ENCODE data around the gene IKZF1.

The IKZF1 gene

DNA sequence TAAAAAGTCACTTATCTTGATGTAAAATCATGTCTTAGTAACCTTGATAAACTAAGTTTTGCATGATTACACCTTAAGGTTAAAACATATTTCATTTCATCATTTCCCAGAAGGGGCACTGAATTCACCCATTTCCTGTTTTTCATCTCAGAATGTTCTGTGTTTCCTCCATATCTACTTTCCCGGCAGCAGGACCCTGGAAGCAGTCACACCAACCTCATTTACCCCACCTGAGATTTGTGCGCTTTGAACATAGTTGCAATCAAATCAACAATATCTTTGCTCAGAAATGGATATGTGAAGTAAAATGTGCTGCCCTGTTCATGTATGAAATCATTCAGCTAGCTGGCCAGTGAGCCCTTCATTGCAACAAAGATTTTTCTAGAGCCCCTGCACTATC is 46.8 kb downstream of the IKZF1 start:
- H3K9me2 ChIP-seq (replicated peaks; ENCODE audit: control insufficient read depth, low read length) = no peaks in the 10 kb centered on the region
- peaks cover 14% of the 10 kb centered on the region; the same call in 1 of the 2 replicates for H4K20me1 ChIP-seq (ENCODE audit: control insufficient read depth, insufficient read depth, low read depth, low read length)
- TF ChIP-seq EZH2phosphoT487 (IDR thresholded peaks at IDR 0.05; ENCODE audit: borderline replicate concordance, low read length) = no peak
- TF ChIP-seq, protein P1, sequence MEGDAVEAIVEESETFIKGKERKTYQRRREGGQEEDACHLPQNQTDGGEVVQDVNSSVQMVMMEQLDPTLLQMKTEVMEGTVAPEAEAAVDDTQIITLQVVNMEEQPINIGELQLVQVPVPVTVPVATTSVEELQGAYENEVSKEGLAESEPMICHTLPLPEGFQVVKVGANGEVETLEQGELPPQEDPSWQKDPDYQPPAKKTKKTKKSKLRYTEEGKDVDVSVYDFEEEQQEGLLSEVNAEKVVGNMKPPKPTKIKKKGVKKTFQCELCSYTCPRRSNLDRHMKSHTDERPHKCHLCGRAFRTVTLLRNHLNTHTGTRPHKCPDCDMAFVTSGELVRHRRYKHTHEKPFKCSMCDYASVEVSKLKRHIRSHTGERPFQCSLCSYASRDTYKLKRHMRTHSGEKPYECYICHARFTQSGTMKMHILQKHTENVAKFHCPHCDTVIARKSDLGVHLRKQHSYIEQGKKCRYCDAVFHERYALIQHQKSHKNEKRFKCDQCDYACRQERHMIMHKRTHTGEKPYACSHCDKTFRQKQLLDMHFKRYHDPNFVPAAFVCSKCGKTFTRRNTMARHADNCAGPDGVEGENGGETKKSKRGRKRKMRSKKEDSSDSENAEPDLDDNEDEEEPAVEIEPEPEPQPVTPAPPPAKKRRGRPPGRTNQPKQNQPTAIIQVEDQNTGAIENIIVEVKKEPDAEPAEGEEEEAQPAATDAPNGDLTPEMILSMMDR (IDR thresholded peaks at IDR 0.05; ENCODE audit: low read depth, low read length, poor library complexity, severe bottlenecking) = no peak
- peak overlapping the region; percentile 3; the same call in 1 of the 2 replicates for H3K4me2 ChIP-seq (ENCODE audit: low read length)
- H3K27ac ChIP-seq (ENCODE audit: low read depth, low read length) = peak overlapping the region; percentile 10; the same call in 1 of the 2 replicates
- H3K36me3 ChIP-seq (ENCODE audit: control insufficient read depth, low read length) = peaks cover 96% of the 10 kb centered on the region
- H3K4me3 ChIP-seq (ENCODE audit: low read length) = no peak overlapping the region
- peaks cover 51% of the 10 kb centered on the region for H3K4me1 ChIP-seq (ENCODE audit: control insufficient read depth, low read length)
- H3K79me2 ChIP-seq (ENCODE audit: control insufficient read depth, low read length) = peaks cover 97% of the 10 kb centered on the region
- no peaks in the 10 kb centered on the region for H3F3A ChIP-seq (ENCODE audit: control insufficient read depth, insufficient read depth)
- no peaks in the 10 kb centered on the region for H3K9me3 ChIP-seq (ENCODE audit: control insufficient read depth, insufficient read depth, low read length)
- no peaks in the 10 kb centered on the region for H3K27me3 ChIP-seq (ENCODE audit: control insufficient read depth, low read length)

DNA sequence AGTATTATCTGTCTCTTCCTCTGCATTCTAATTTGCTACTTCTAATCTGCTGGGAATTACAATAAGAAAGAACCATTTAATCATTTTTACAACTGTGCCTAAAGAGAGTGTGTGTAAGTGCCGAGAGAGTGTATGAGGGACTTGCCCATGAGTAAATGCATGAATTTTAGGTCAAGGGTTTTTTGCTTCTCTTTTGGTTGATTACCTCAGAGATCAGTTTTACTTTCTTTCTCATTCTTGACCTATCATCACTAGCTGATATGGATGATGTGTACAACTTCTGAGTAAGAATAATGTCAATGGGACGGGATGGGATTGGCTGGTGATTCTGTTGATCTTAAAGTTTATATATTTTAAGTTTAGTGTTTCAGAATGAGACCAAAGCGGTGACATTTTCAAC is 47.8 kb downstream of the IKZF1 start:
- Histone ChIP-seq H3K27ac (ENCODE audit: low read depth, low read length) (no peak overlapping the region), H4K20me1 (ENCODE audit: control insufficient read depth, insufficient read depth, low read depth, low read length) (peaks cover 14% of the 10 kb centered on the region; the same call in 1 of the 2 replicates), H3K4me2 (ENCODE audit: low read length) (no peak overlapping the region), H3K9me2 (replicated peaks; ENCODE audit: control insufficient read depth, low read length) (no peaks in the 10 kb centered on the region), H3K9me3 (ENCODE audit: control insufficient read depth, insufficient read depth, low read length) (no peaks in the 10 kb centered on the region), H3K27me3 (ENCODE audit: control insufficient read depth, low read length) (no peaks in the 10 kb centered on the region), H3K36me3 (ENCODE audit: control insufficient read depth, low read length) (peaks cover 95% of the 10 kb centered on the region), H3K4me3 (ENCODE audit: low read length) (no peak overlapping the region), H3K79me2 (ENCODE audit: control insufficient read depth, low read length) (peaks cover 96% of the 10 kb centered on the region), H3F3A (ENCODE audit: control insufficient read depth, insufficient read depth) (no peaks in the 10 kb centered on the region), H3K4me1 (ENCODE audit: control insufficient read depth, low read length) (peaks cover 43% of the 10 kb centered on the region)
- no peak for TF ChIP-seq EZH2phosphoT487 (IDR thresholded peaks at IDR 0.05; ENCODE audit: borderline replicate concordance, low read length)
- TF ChIP-seq, protein P1 (IDR thresholded peaks at IDR 0.05; ENCODE audit: low read depth, low read length, poor library complexity, severe bottlenecking) = no peak

- H3K9me3 ChIP-seq (ENCODE audit: control insufficient read depth, insufficient read depth, low read length) = no peaks in the 10 kb centered on the region
- H4K20me1 ChIP-seq (ENCODE audit: control insufficient read depth, insufficient read depth, low read depth, low read length) = peaks cover 14% of the 10 kb centered on the region; the same call in 1 of the 2 replicates
- TF ChIP-seq EZH2phosphoT487 (IDR thresholded peaks at IDR 0.05; ENCODE audit: borderline replicate concordance, low read length) = no peak
- TF ChIP-seq, protein P1 (IDR thresholded peaks at IDR 0.05; ENCODE audit: low read depth, low read length, poor library complexity, severe bottlenecking) = no peak
- peaks cover 95% of the 10 kb centered on the region for H3K36me3 ChIP-seq (ENCODE audit: control insufficient read depth, low read length)
- no peak overlapping the region for H3K4me3 ChIP-seq (ENCODE audit: low read length)
- H3F3A ChIP-seq (ENCODE audit: control insufficient read depth, insufficient read depth) = no peaks in the 10 kb centered on the region
- H3K27ac ChIP-seq (ENCODE audit: low read depth, low read length) = no peak overlapping the region
- H3K9me2 ChIP-seq (replicated peaks; ENCODE audit: control insufficient read depth, low read length) = no peaks in the 10 kb centered on the region
- H3K4me2 ChIP-seq (ENCODE audit: low read length) = no peak overlapping the region
- H3K4me1 ChIP-seq (ENCODE audit: control insufficient read depth, low read length) = peaks cover 39% of the 10 kb centered on the region
- no peaks in the 10 kb centered on the region for H3K27me3 ChIP-seq (ENCODE audit: control insufficient read depth, low read length)
- peaks cover 96% of the 10 kb centered on the region for H3K79me2 ChIP-seq (ENCODE audit: control insufficient read depth, low read length)
Observed at GRCh38 chr7:50352751-50353150, 48.2 kb downstream of the IKZF1 start.
